HG02884 (cell line): ENCODE results near the gene CAMTA1.

Source experiments
- ATAC-seq: cut with Tn5 transposase; IDR thresholded peaks from one replicate; pipeline ENCODE4 v1.9.1; 2021; ENCODE audit warnings: mild to moderate bottlenecking, moderate library complexity; ENCODE audit not compliant: unreplicated experiment

CAMTA1 gene

GRCh38 chr1:7292036-7292681 is 506.9 kb downstream of the CAMTA1 start:
- no peak for ATAC-seq

GRCh38 chr1:7292714-7293419 is 507.6 kb downstream of the CAMTA1 start:
- no peak for ATAC-seq

- no peak for ATAC-seq
These were observed 508.7 kb downstream of the CAMTA1 start for GRCh38 chr1:7293702-7294629.

- no peak for ATAC-seq
These were observed 509.4 kb downstream of the CAMTA1 start for GRCh38 chr1:7294636-7295035.

GRCh38 chr1:7295946-7296345 is 510.7 kb downstream of the CAMTA1 start:
- ATAC-seq, result no peak

- ATAC-seq, result no peak
These were observed 511.7 kb downstream of the CAMTA1 start for GRCh38 chr1:7296968-7297367.

GRCh38 chr1:7298145-7298544 is 512.9 kb downstream of the CAMTA1 start:
- no peak for ATAC-seq

GRCh38 chr1:7298749-7299151 is 513.5 kb downstream of the CAMTA1 start:
- ATAC-seq, result no peak

GRCh38 chr1:7299329-7299799 is 514.1 kb downstream of the CAMTA1 start:
- no peak for ATAC-seq

- ATAC-seq, result no peak
These were observed 514.7 kb downstream of the CAMTA1 start for GRCh38 chr1:7299994-7300393.

GRCh38 chr1:7300893-7301663 is 515.8 kb downstream of the CAMTA1 start:
- ATAC-seq, result no peak

- no peak for ATAC-seq
These were observed 516.4 kb downstream of the CAMTA1 start for GRCh38 chr1:7301664-7301981.

GRCh38 chr1:7302126-7302525 is 516.9 kb downstream of the CAMTA1 start:
- no peak for ATAC-seq

GRCh38 chr1:7302873-7303272 is 517.6 kb downstream of the CAMTA1 start:
- no peak for ATAC-seq

GRCh38 chr1:7303554-7304317 is 518.5 kb downstream of the CAMTA1 start:
- ATAC-seq, result no peak

GRCh38 chr1:7313081-7313546 is 527.9 kb downstream of the CAMTA1 start:
- no peak for ATAC-seq

- no peak for ATAC-seq
These were observed 528.6 kb downstream of the CAMTA1 start for GRCh38 chr1:7313826-7314225.

- ATAC-seq, result no peak
These were observed 530.1 kb downstream of the CAMTA1 start for GRCh38 chr1:7315316-7315715.

GRCh38 chr1:7315946-7316345 is 530.7 kb downstream of the CAMTA1 start:
- ATAC-seq, result no peak

GRCh38 chr1:7317888-7318287 is 532.6 kb downstream of the CAMTA1 start:
- ATAC-seq, result no peak
